Activated CD8-positive, alpha-beta memory T cell treated with anti-CD3 and anti-CD28 coated beads, Interleukin-2, amount 50 U/mL, for 24 hours (primary cell): ENCODE measurements around the gene SLC2A5.

ENCODE experiments used
- DNase-seq: peaks from one replicate; pipeline ENCODE4 v3.0.0-alpha.2; 2020; ENCODE audit errors: extremely low read depth

The SLC2A5 gene

GRCh38 chr1:9062021-9062471, 7.4 kb downstream of the SLC2A5 start:
- no peak for DNase-seq

- no peak for DNase-seq
Observed at GRCh38 chr1:9061252-9061960, 8.0 kb downstream of the SLC2A5 start.

- no peak for DNase-seq
Observed at GRCh38 chr1:9059891-9060744, 9.3 kb downstream of the SLC2A5 start.

GRCh38 chr1:9058465-9058864, 11.0 kb downstream of the SLC2A5 start:
- DNase-seq, result no peak

GRCh38 chr1:9057851-9058250, 11.6 kb downstream of the SLC2A5 start:
- no peak for DNase-seq

GRCh38 chr1:9052272-9053049, 17.0 kb downstream of the SLC2A5 start:
- no peak for DNase-seq

- no peak for DNase-seq
Observed at GRCh38 chr1:9051379-9051778, 18.1 kb downstream of the SLC2A5 start.

- no peak for DNase-seq
Observed at GRCh38 chr1:9050803-9051202, 18.6 kb downstream of the SLC2A5 start.

- DNase-seq, result no peak
Observed at GRCh38 chr1:9048551-9048950, 20.9 kb downstream of the SLC2A5 start.

- DNase-seq, result no peak
Observed at GRCh38 chr1:9047019-9047418, 22.4 kb downstream of the SLC2A5 start.

GRCh38 chr1:9045861-9046510, 23.4 kb downstream of the SLC2A5 start:
- no peak for DNase-seq

- no peak for DNase-seq
Observed at GRCh38 chr1:9044236-9044635, 25.2 kb downstream of the SLC2A5 start.

- no peak for DNase-seq
Observed at GRCh38 chr1:9042272-9042671, 27.2 kb downstream of the SLC2A5 start.

GRCh38 chr1:9041116-9041779, 28.2 kb downstream of the SLC2A5 start:
- DNase-seq, result no peak

- DNase-seq, result no peak
Observed at GRCh38 chr1:9040659-9041030, 28.8 kb downstream of the SLC2A5 start.

- no peak for DNase-seq
Observed at GRCh38 chr1:9039761-9040658, 29.4 kb downstream of the SLC2A5 start.

- no peak for DNase-seq
Observed at GRCh38 chr1:9038881-9039760, 30.3 kb downstream of the SLC2A5 start.

GRCh38 chr1:9038338-9038650, 31.1 kb downstream of the SLC2A5 start:
- no peak for DNase-seq
